AG09319 (cell line): Measurements from ENCODE around the gene NBAS.

ENCODE experiments used
- DNase-seq: peaks from one replicate; pipeline ENCODE4 v3.0.0-alpha.2; 2010; ENCODE audit warnings: low read depth; ENCODE audit errors: extremely low read depth
- TF ChIP-seq, protein P1 (sequence below): IDR thresholded peaks from 2 replicates; pipeline ENCODE4 v1.5.1; 2011; ENCODE audit warnings: low read depth, mild to moderate bottlenecking, inconsistent platforms, low read length, moderate library complexity

The NBAS gene

GRCh38 chr2:15117409-15118050 is 443.6 kb downstream of the NBAS start:
- DNase-seq, result no peak
- TF ChIP-seq, protein P1, sequence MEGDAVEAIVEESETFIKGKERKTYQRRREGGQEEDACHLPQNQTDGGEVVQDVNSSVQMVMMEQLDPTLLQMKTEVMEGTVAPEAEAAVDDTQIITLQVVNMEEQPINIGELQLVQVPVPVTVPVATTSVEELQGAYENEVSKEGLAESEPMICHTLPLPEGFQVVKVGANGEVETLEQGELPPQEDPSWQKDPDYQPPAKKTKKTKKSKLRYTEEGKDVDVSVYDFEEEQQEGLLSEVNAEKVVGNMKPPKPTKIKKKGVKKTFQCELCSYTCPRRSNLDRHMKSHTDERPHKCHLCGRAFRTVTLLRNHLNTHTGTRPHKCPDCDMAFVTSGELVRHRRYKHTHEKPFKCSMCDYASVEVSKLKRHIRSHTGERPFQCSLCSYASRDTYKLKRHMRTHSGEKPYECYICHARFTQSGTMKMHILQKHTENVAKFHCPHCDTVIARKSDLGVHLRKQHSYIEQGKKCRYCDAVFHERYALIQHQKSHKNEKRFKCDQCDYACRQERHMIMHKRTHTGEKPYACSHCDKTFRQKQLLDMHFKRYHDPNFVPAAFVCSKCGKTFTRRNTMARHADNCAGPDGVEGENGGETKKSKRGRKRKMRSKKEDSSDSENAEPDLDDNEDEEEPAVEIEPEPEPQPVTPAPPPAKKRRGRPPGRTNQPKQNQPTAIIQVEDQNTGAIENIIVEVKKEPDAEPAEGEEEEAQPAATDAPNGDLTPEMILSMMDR, result no peak
